SK-N-MC (cell line): ENCODE results near the gene SLC2A6.

Experiments
- DNase-seq: peaks from one replicate; pipeline ENCODE4 v3.0.0-alpha.2; 2011; ENCODE audit warnings: low read depth, low spot score
- H3K27ac ChIP-seq: fragments of 200-600 bp; sonication (generic); 2 replicates; pipeline ENCODE4 v1.5.1; 2016; ENCODE audit warnings: mixed run types
- H3K36me3 ChIP-seq: fragments of 200-600 bp; sonication (generic); 2 replicates; pipeline ENCODE4 v1.6.1; 2017; ENCODE audit warnings: antibody characterized with exemption, low read length, mixed read lengths; ENCODE audit not compliant: insufficient read depth
- H3K4me3 ChIP-seq: fragments of 200-600 bp; sonication (generic); 2 replicates; pipeline ENCODE4 v1.5.1; 2016
- H3K9ac ChIP-seq: fragments of 200-600 bp; sonication (generic); 2 replicates; pipeline ENCODE4 v1.8.0; 2017; ENCODE audit warnings: mixed run types, mixed read lengths; ENCODE audit not compliant: insufficient read length
- H3K9me3 ChIP-seq: fragments of 200-600 bp; sonication (generic); 2 replicates; pipeline ENCODE4 v1.6.1; 2017; ENCODE audit warnings: low read depth, mild to moderate bottlenecking, antibody characterized with exemption, low read length, moderate library complexity, mixed read lengths
- EZH2 ChIP-seq: fragments of 200-600 bp; sonication (generic); IDR thresholded peaks from one replicate; pipeline ENCODE4 v1.6.1; 2017; ENCODE audit warnings: antibody characterized with exemption
- FOXP2 ChIP-seq: optimal IDR thresholded peaks from 2 replicates; pipeline ENCODE3; 2011; ENCODE audit warnings: mild to moderate bottlenecking, moderate library complexity; ENCODE audit not compliant: insufficient read depth; ENCODE audit errors: extremely low read length, control extremely low read depth
- POLR2AphosphoS5 ChIP-seq: IDR thresholded peaks from 2 replicates; pipeline ENCODE4 v1.6.1; 2012; ENCODE audit warnings: mild to moderate bottlenecking, low read depth, low read length, borderline replicate concordance

SLC2A6 gene

GRCh38 chr9:133489253-133490190 lies 10.6 kb upstream of the SLC2A6 start:
- no peak for DNase-seq
- Histone ChIP-seq H3K9me3 (no peaks in the 10 kb centered on the region), H3K36me3 (no peaks in the 10 kb centered on the region), H3K27ac (no peak overlapping the region), H3K9ac (no peak overlapping the region), H3K4me3 (no peak overlapping the region)
- TF ChIP-seq POLR2AphosphoS5: no peak
- no peak for TF ChIP-seq EZH2
- TF ChIP-seq FOXP2: no peak

- no peak overlapping the region for H3K4me3 ChIP-seq
- H3K9me3 ChIP-seq: no peaks in the 10 kb centered on the region
- DNase-seq: no peak
- no peak overlapping the region for H3K9ac ChIP-seq
- H3K27ac ChIP-seq: no peak overlapping the region
- no peak for TF ChIP-seq FOXP2
- no peak for TF ChIP-seq EZH2
- no peak for TF ChIP-seq POLR2AphosphoS5
- H3K36me3 ChIP-seq: no peaks in the 10 kb centered on the region
Measured at GRCh38 chr9:133488686-133489252, 9.9 kb upstream of the SLC2A6 start.

- Histone ChIP-seq H3K4me3 (no peak overlapping the region), H3K9ac (no peak overlapping the region), H3K36me3 (no peaks in the 10 kb centered on the region), H3K27ac (no peak overlapping the region), H3K9me3 (no peaks in the 10 kb centered on the region)
- no peak for DNase-seq
- TF ChIP-seq FOXP2 (no peak), EZH2 (no peak), POLR2AphosphoS5 (no peak)
Measured at GRCh38 chr9:133487331-133487725, 8.4 kb upstream of the SLC2A6 start.

GRCh38 chr9:133485531-133486260 lies 6.8 kb upstream of the SLC2A6 start:
- Histone ChIP-seq H3K27ac (no peak overlapping the region), H3K9me3 (no peaks in the 10 kb centered on the region), H3K36me3 (no peaks in the 10 kb centered on the region), H3K4me3 (no peak overlapping the region), H3K9ac (no peak overlapping the region)
- TF ChIP-seq EZH2 (no peak), FOXP2 (no peak), POLR2AphosphoS5 (no peak)
- no peak for DNase-seq

GRCh38 chr9:133484671-133485437 lies 6.0 kb upstream of the SLC2A6 start:
- no peaks in the 10 kb centered on the region for H3K9me3 ChIP-seq
- no peak for TF ChIP-seq FOXP2
- no peak overlapping the region for H3K27ac ChIP-seq
- no peak overlapping the region for H3K9ac ChIP-seq
- H3K36me3 ChIP-seq: no peaks in the 10 kb centered on the region
- DNase-seq: no peak
- H3K4me3 ChIP-seq: no peak overlapping the region

GRCh38 chr9:133483611-133484010 lies 4.7 kb upstream of the SLC2A6 start:
- TF ChIP-seq POLR2AphosphoS5 (no peak), EZH2 (no peak), FOXP2 (no peak)
- H3K4me3 ChIP-seq: no peak overlapping the region
- no peak overlapping the region for H3K9ac ChIP-seq
- H3K9me3 ChIP-seq: no peaks in the 10 kb centered on the region
- DNase-seq: no peak
- no peak overlapping the region for H3K27ac ChIP-seq
- H3K36me3 ChIP-seq: no peaks in the 10 kb centered on the region

GRCh38 chr9:133477992-133478850 lies 678 bp downstream of the SLC2A6 start:
- Histone ChIP-seq H3K4me3 (peak overlapping the region; percentile 71), H3K9ac (no peak overlapping the region), H3K36me3 (no peaks in the 10 kb centered on the region), H3K27ac (no peak overlapping the region), H3K9me3 (no peaks in the 10 kb centered on the region)
- no peak for TF ChIP-seq EZH2
- no peak for TF ChIP-seq POLR2AphosphoS5
- TF ChIP-seq FOXP2: no peak
- DNase-seq: no peak

- H3K9ac ChIP-seq: no peak overlapping the region
- no peak for DNase-seq
Measured at GRCh38 chr9:133477461-133477860, 1.4 kb downstream of the SLC2A6 start.

More at GRCh38 chr9:133477461-133477860, 1.4 kb downstream of the SLC2A6 start:
- no peaks in the 10 kb centered on the region for H3K36me3 ChIP-seq
- no peak overlapping the region for H3K4me3 ChIP-seq
- TF ChIP-seq FOXP2 (no peak), EZH2 (no peak), POLR2AphosphoS5 (no peak)
- no peaks in the 10 kb centered on the region for H3K9me3 ChIP-seq
- no peak overlapping the region for H3K27ac ChIP-seq
